K562 (cell line): ENCODE results near the gene KRT83. TPM values are rescaled to one million over a fixed set of nuclear protein-coding genes. Genes with fewer than 3 reads are reported as not detected.

Experiments used
- ATAC-seq: fragments of 200-7000 bp; cut with Tn5 transposase; 3 replicates; pipeline ENCODE4 v1.9.1; 2020; ENCODE audit warnings: moderate library complexity
- BruUV-seq: library from RNA; stranded (reverse); fragments of 400-500 nt; replicated peaks from 2 replicates; lab custom pipeline; 2021; lab: Mats Ljungman, UMichigan
- CTCF ChIA-PET: fragments of 300-600 bp; formaldehyde crosslinking; extraction: SDS; loops from one replicate; lab custom pipeline; 2021; ENCODE audit warnings: low intra/inter-chr PET ratio; lab: Yijun Ruan, JAX
- POLR2A ChIA-PET: fragments of 300-600, 350-650 bp; sonication (Branson Sonifier 250); formaldehyde crosslinking; extraction: SDS; loops from one replicate; lab custom pipeline; 2021; ENCODE audit warnings: antibody characterized with exemption, inconsistent platforms; lab: Yijun Ruan, JAX
- DNase-seq, 4 experiments: peaks; one replicate each; pipeline versions ENCODE4 v3.0.0 to v3.0.0-alpha.2; 2011 to 2018; ENCODE audit warnings: low spot score in 3 of 4, mixed read lengths in 3 of 4; ENCODE audit errors: extremely low read depth in 1 of 4
- FAIRE-seq: peaks from 2 replicates; lab custom pipeline; 2011; peaks lifted over from hg19 to GRCh38; lab: Jason Lieb, UNC
- H2AFZ ChIP-seq: 2 replicates; pipeline ENCODE4 v1.6.0; 2011; ENCODE audit warnings: low read depth, low read length, control low read depth, inconsistent platforms
- H3K27ac ChIP-seq: fragments of 200-600 bp; 3 replicates; pipeline ENCODE4 v1.8.0; 2011; ENCODE audit warnings: low read depth, mild to moderate bottlenecking, control low read depth, inconsistent platforms, low read length, moderate library complexity, mixed read lengths; ENCODE audit errors: extremely low read depth
- H3K27me3 ChIP-seq, 2 experiments: fragments of 300-600 bp in 1 of 2; 2 replicates in 1 of 2; 3 replicates in 1 of 2; pipeline versions ENCODE4 v1.6.0 to v1.8.0; 2011; ENCODE audit warnings: inconsistent platforms in 2 of 2, low read length in 2 of 2, mild to moderate bottlenecking in 1 of 2, mixed read lengths in 1 of 2, moderate library complexity in 1 of 2; ENCODE audit not compliant: control insufficient read depth in 2 of 2, insufficient read depth in 2 of 2
- H3K36me3 ChIP-seq: fragments of 300-600 bp; 3 replicates; pipeline ENCODE4 v1.8.0; 2011; ENCODE audit warnings: mild to moderate bottlenecking, low read length, inconsistent platforms; ENCODE audit not compliant: control insufficient read depth, insufficient read depth
- H3K4me1 ChIP-seq, 2 experiments: fragments of 200-600 bp in 1 of 2; replicated peaks in 1 of 2; 2 replicates in 1 of 2; 3 replicates in 1 of 2; pipeline versions ENCODE4 v1.5.1 to v1.8.0; 2011; ENCODE audit warnings: inconsistent platforms in 2 of 2, low read length in 2 of 2, mild to moderate bottlenecking in 1 of 2, mixed read lengths in 1 of 2, moderate library complexity in 1 of 2; ENCODE audit not compliant: control insufficient read depth in 2 of 2, insufficient read depth in 2 of 2
- H3K4me2 ChIP-seq: 2 replicates; pipeline ENCODE4 v1.6.1; 2011; ENCODE audit warnings: low read length, control low read depth, inconsistent platforms, mixed read lengths; ENCODE audit not compliant: insufficient read depth
- H3K4me3 ChIP-seq: fragments of 200-600 bp; sonication (generic), shearing (Covaris generic); 2 replicates; pipeline ENCODE4 v1.5.1; 2016; ENCODE audit warnings: control low read depth, inconsistent platforms
- H3K79me2 ChIP-seq: fragments of 200-600 bp; 3 replicates; pipeline ENCODE4 v1.8.0; 2011; ENCODE audit warnings: low read length, inconsistent platforms; ENCODE audit not compliant: control insufficient read depth, insufficient read depth
- H3K9ac ChIP-seq, 2 experiments: 2 replicates each; pipeline versions ENCODE4 v1.6.0 to v1.6.1; 2011; ENCODE audit warnings: low read depth in 2 of 2, low read length in 2 of 2, control low read depth in 1 of 2, inconsistent platforms in 1 of 2, mild to moderate bottlenecking in 1 of 2, mixed read lengths in 1 of 2; ENCODE audit not compliant: insufficient read depth in 1 of 2
- H3K9me1 ChIP-seq: one replicate; pipeline ENCODE4 v1.6.0; 2011; ENCODE audit warnings: inconsistent platforms, mild to moderate bottlenecking, low read length, moderate library complexity; ENCODE audit not compliant: control insufficient read depth, insufficient read depth
- H3K9me3 ChIP-seq: replicated peaks from 2 replicates; pipeline ENCODE4 v1.5.1; 2011; ENCODE audit warnings: low read depth, low read length, inconsistent platforms; ENCODE audit not compliant: control insufficient read depth, insufficient read depth
- H4K20me1 ChIP-seq: replicated peaks from 2 replicates; pipeline ENCODE4 v1.6.1; 2011; ENCODE audit warnings: low read length, inconsistent platforms, mixed read lengths; ENCODE audit not compliant: control insufficient read depth, insufficient read depth
- CHD2 ChIP-seq: IDR thresholded peaks from 2 replicates; pipeline ENCODE4 v1.6.1; 2011; ENCODE audit warnings: low read depth, low read length
- ETV5 ChIP-seq: sonication (generic); formaldehyde crosslinking; IDR thresholded peaks from 2 replicates; pipeline ENCODE4 v1.4.0; 2020; ENCODE audit warnings: low read depth, mild to moderate bottlenecking, missing genetic modification reagents
- GABPB2 ChIP-seq: fragments of 250-450 bp; sonication (Bioruptor Pico); conservative IDR thresholded peaks from 2 replicates; pipeline ENCODE4 v1.5.1; 2021; ENCODE audit warnings: mild to moderate bottlenecking
- LCOR ChIP-seq: sonication (generic); formaldehyde crosslinking; IDR thresholded peaks from 2 replicates; pipeline ENCODE4 v1.8.0; 2022; ENCODE audit warnings: mild to moderate bottlenecking, missing genetic modification reagents
- MAFK ChIP-seq: IDR thresholded peaks from 2 replicates; pipeline ENCODE4 v1.6.1; 2011; ENCODE audit warnings: low read length, improper control_type of control experiment
- MLLT1 ChIP-seq, 2 experiments: fragments of 450-650 bp; IDR thresholded peaks; 2 replicates each; pipeline ENCODE4 v1.6.1; 2016
- NR1H2 ChIP-seq: sonication (generic); formaldehyde crosslinking; IDR thresholded peaks from 2 replicates; pipeline ENCODE4 v1.4.0; 2020; ENCODE audit warnings: mild to moderate bottlenecking, missing genetic modification reagents
- PHB ChIP-seq: fragments of 250-450 bp; sonication (Bioruptor Pico); IDR thresholded peaks from 2 replicates; pipeline ENCODE4 v1.5.0; 2021
- PHB2 ChIP-seq: fragments of 450-650 bp; IDR thresholded peaks from 2 replicates; pipeline ENCODE4 v1.6.1; 2017; ENCODE audit warnings: low read depth
- POLR2AphosphoS5 ChIP-seq: IDR thresholded peaks from 2 replicates; pipeline ENCODE4 v1.6.1; 2011; ENCODE audit warnings: mild to moderate bottlenecking, low read depth, low read length, moderate library complexity; ENCODE audit not compliant: control insufficient read depth, insufficient read depth
- U2AF2 ChIP-seq: fragments of 200-400 bp; formaldehyde crosslinking; optimal IDR thresholded peaks from 2 replicates; pipeline ENCODE3; 2017; ENCODE audit warnings: low read depth, mild to moderate bottlenecking, low read length
- ZNF23 ChIP-seq: fragments of 250-450 bp; sonication (Bioruptor Pico); IDR thresholded peaks from 2 replicates; pipeline ENCODE4 v1.4.0; 2020; ENCODE audit warnings: mild to moderate bottlenecking
- WGBS: fragments of 100-300 bp; shearing (Covaris generic); methylation state at CpG from one replicate; pipeline ENCODE4 v1.1.6; 2016; ENCODE audit warnings: low coverage, mixed read lengths; ENCODE audit not compliant: insufficient coverage; ENCODE audit errors: missing lambda C conversion rate; 5-methylcytosine and 5-hydroxymethylcytosine counted together
- in situ Hi-C: fragments of 300-500 bp; cut with MboI; formaldehyde crosslinking; loops from 4 replicates; pipeline ENCODE4 v1.15.0; 2018; ENCODE audit warnings: inconsistent platforms, mixed read lengths
- intact Hi-C: fragments of 100-400 bp; cut with micrococcal nuclease; formaldehyde crosslinking; loops from 2 replicates; pipeline ENCODE4 v1.14.2; 2022
- polyA plus RNA-seq, 8 experiments: library from polyadenylated mRNA; depleted of rRNA in 4 of 8; stranded (reverse) in 5 of 8; unstranded in 3 of 8; fragments of >200 nt; fragmentation: Nextera tagmentation in 2 of 8; fragmentation: Illumina TruSeq in 1 of 8; extraction: Ambion mirVana in 2 of 8; extraction: Trizol in 1 of 8; gene quantifications; 2 replicates each; pipeline versions ENCODE4 v1.2.1 to v1.2.3, GENCODE V29; 2011 to 2014; ENCODE audit warnings: inconsistent platforms in 1 of 8, missing spikeins in 1 of 8
- total RNA-seq, 7 experiments: library from RNA; depleted of rRNA in 6 of 7; stranded (reverse); fragments of >200 nt in 6 of 7; fragmentation: Illumina TruSeq in 2 of 7; extraction: Trizol in 2 of 7; gene quantifications; 2 replicates each; pipeline versions ENCODE4 v1.2.1 to v1.2.3, GENCODE V29; 2011 to 2021; ENCODE audit warnings: low replicate concordance in 1 of 7
- TF ChIP-seq, protein P1 (sequence below): fragments of 200-800 bp; sonication (Bioruptor generic); IDR thresholded peaks from 2 replicates; pipeline ENCODE4 v1.6.1; 2017; ENCODE audit warnings: missing genetic modification characterization, missing compliant biosample characterization
- TF ChIP-seq, protein P2 (sequence below): fragments of 450-650 bp; formaldehyde crosslinking; IDR thresholded peaks from 2 replicates; pipeline ENCODE4 v1.4.0; 2020; ENCODE audit warnings: mild to moderate bottlenecking, moderate library complexity
- TF ChIP-seq, protein P3 (sequence below), 2 experiments: IDR thresholded peaks; 2 replicates each; pipeline ENCODE4 v1.6.1; 2012; ENCODE audit warnings: improper control_type of control experiment in 2 of 2, low read depth in 2 of 2, low read length in 2 of 2, borderline replicate concordance in 1 of 2

The KRT83 gene
- total and polyA plus RNA-seq, 9 of the 15 experiments (the other 6 are each of a cell fraction or from before 2014, with no cell fraction given), result not detected

DNA sequence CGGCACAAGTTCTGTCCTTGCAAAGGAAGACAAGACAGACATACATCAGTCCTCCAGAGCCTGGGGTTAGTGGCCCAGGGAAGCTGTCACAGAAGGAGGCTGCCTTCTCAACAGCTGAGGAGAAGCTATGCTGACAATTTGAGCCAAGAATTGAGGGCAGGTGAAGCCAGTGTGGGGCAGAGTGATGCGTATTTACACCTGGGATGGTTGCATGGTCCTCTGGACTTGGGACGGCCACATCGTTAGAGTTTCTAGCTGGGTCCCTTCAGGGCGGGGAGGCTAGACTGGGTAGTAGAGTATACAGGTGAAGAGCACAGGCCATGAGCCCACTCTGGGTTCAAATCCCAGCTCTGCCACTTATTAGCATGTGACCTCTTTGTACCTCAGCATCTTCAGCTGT lies 29.6 kb upstream of the KRT83 start:
- TF ChIP-seq POLR2AphosphoS5 (no peak), U2AF2 (no peak), LCOR (CRISPR knock-in tag) (no peak), MAFK (no peak), PHB (no peak), NR1H2 (CRISPR knock-in tag) (no peak), MLLT1 (IDR thresholded peaks at IDR 0.05) (no peak), PHB2 (no peak), ZNF23 (CRISPR knock-in tag) (no peak), ETV5 (CRISPR knock-in tag) (no peak), CHD2 (no peak), GABPB2 (CRISPR knock-in tag) (no peak)
- TF ChIP-seq, protein P1, sequence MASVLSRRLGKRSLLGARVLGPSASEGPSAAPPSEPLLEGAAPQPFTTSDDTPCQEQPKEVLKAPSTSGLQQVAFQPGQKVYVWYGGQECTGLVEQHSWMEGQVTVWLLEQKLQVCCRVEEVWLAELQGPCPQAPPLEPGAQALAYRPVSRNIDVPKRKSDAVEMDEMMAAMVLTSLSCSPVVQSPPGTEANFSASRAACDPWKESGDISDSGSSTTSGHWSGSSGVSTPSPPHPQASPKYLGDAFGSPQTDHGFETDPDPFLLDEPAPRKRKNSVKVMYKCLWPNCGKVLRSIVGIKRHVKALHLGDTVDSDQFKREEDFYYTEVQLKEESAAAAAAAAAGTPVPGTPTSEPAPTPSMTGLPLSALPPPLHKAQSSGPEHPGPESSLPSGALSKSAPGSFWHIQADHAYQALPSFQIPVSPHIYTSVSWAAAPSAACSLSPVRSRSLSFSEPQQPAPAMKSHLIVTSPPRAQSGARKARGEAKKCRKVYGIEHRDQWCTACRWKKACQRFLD (CRISPR knock-in tag), result no peak
- TF ChIP-seq, protein P2, sequence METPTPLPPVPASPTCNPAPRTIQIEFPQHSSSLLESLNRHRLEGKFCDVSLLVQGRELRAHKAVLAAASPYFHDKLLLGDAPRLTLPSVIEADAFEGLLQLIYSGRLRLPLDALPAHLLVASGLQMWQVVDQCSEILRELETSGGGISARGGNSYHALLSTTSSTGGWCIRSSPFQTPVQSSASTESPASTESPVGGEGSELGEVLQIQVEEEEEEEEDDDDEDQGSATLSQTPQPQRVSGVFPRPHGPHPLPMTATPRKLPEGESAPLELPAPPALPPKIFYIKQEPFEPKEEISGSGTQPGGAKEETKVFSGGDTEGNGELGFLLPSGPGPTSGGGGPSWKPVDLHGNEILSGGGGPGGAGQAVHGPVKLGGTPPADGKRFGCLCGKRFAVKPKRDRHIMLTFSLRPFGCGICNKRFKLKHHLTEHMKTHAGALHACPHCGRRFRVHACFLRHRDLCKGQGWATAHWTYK (CRISPR knock-in tag), result no peak
- TF ChIP-seq, protein P3, sequence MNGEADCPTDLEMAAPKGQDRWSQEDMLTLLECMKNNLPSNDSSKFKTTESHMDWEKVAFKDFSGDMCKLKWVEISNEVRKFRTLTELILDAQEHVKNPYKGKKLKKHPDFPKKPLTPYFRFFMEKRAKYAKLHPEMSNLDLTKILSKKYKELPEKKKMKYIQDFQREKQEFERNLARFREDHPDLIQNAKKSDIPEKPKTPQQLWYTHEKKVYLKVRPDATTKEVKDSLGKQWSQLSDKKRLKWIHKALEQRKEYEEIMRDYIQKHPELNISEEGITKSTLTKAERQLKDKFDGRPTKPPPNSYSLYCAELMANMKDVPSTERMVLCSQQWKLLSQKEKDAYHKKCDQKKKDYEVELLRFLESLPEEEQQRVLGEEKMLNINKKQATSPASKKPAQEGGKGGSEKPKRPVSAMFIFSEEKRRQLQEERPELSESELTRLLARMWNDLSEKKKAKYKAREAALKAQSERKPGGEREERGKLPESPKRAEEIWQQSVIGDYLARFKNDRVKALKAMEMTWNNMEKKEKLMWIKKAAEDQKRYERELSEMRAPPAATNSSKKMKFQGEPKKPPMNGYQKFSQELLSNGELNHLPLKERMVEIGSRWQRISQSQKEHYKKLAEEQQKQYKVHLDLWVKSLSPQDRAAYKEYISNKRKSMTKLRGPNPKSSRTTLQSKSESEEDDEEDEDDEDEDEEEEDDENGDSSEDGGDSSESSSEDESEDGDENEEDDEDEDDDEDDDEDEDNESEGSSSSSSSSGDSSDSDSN (IDR thresholded peaks at IDR 0.05; ENCODE audit: borderline replicate concordance in 1 of 2, low read depth in 2 of 2, low read length in 2 of 2), result no peak
- TF ChIP-seq, all 486 proteins: peak for 0
- no peak overlapping the region for H3K9ac ChIP-seq
- FAIRE-seq (no peak), ATAC-seq (no peak), DNase-seq (no peak)
- 2% methylated on average over 5 of the region's 5 CpGs for WGBS
- POLR2A ChIA-PET, result no interaction called here
- BruUV-seq, result no TSS peak
- no peaks in the 10 kb centered on the region for H3K4me1 ChIP-seq
- peaks cover 3% of the 10 kb centered on the region for H3K9me1 ChIP-seq
- H3K79me2 ChIP-seq, result no peaks in the 10 kb centered on the region
- H3K4me2 ChIP-seq, result no peak overlapping the region
- no peaks in the 10 kb centered on the region for H3K9me3 ChIP-seq
- intact Hi-C loops (no loop called here), in situ Hi-C loops (no loop called here)
- H3K27me3 ChIP-seq, result peaks cover 11 to 47% of the 10 kb centered on the region in 2 experiments; a peak in 3 of 5 replicates
- CTCF ChIA-PET, result no interaction called here
- no peaks in the 10 kb centered on the region for H3K36me3 ChIP-seq
- H4K20me1 ChIP-seq, result no peaks in the 10 kb centered on the region
- H3K27ac ChIP-seq, result no peak overlapping the region
- no peak overlapping the region for H2AFZ ChIP-seq
- no peak overlapping the region for H3K4me3 ChIP-seq
